HT1080 (cell line): ENCODE data around the gene ADAMTSL4. TPM values are rescaled to one million over a fixed set of nuclear protein-coding genes. Genes with fewer than 3 reads are reported as not detected.
"Not testable (repeated sequence)": the region's sequence is repeated elsewhere in the genome, so short reads cannot be mapped to it uniquely, and the experiment has no call there.

Source experiments
- DNase-seq: peaks from one replicate; pipeline ENCODE4 v3.0.0-alpha.2; 2015; ENCODE audit warnings: low read depth
- total RNA-seq: library from RNA; depleted of rRNA; stranded (reverse); fragments of >200 nt; shearing (Covaris generic); gene quantifications from 2 replicates; pipeline ENCODE4 v1.2.3, GENCODE V29; 2014

The ADAMTSL4 gene
- total RNA-seq, 1 experiment from 2014 or later, result 0.06 TPM

DNA sequence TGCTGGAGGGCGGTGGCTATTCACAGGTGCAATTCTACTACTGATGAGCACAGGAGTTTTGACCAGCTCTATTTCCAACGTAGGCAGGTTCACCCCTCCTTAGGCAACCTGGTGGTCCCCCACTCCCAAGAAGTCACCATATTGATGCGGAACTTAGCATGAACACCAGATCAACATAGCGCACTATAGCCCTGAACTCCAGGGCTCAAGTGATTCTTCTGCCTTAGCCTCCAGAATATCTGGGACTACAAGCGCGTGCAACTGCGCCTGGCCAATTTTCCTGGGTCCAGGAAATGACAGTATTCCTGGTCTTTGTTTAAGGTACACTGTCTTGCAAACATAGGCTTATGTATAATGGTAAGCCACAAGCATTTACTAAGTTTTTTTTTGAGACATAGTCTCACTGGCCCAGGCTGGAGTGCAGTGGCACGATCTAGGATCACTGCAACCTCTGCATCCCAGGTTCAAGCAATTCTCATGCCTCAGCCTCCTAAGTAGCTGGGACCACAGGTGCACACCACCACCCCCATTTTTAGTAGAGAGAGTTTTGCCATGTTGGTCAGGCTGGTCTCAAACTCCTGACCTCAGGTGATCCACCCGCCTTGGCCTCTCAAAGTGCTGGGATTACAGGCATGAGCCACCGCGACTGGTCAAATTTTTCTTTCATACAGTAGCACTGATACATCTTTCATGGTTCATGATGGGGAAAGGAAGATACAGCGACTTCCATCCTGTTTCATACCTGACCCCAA, 17.6 kb downstream of the ADAMTSL4 start:
- no peak for DNase-seq

DNA sequence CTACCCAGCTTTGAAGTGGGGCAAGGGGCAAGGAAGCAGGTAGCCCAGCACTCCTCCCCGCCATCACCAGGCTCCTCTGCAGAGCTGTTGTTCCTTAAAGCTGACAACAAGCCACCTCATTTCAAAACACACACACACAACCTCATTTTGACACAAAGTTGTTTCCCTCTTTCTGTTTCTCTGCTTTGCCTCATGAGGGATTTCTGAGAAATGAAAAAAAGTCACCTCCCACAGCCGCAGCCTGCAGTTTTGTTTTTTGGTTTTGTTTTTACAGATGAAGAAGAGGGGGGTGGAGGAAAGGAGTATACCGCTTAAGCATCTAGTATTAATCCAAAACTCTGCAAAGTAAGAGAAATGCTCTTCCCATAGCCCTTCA, 18.1 kb downstream of the ADAMTSL4 start:
- DNase-seq, result no peak

DNA sequence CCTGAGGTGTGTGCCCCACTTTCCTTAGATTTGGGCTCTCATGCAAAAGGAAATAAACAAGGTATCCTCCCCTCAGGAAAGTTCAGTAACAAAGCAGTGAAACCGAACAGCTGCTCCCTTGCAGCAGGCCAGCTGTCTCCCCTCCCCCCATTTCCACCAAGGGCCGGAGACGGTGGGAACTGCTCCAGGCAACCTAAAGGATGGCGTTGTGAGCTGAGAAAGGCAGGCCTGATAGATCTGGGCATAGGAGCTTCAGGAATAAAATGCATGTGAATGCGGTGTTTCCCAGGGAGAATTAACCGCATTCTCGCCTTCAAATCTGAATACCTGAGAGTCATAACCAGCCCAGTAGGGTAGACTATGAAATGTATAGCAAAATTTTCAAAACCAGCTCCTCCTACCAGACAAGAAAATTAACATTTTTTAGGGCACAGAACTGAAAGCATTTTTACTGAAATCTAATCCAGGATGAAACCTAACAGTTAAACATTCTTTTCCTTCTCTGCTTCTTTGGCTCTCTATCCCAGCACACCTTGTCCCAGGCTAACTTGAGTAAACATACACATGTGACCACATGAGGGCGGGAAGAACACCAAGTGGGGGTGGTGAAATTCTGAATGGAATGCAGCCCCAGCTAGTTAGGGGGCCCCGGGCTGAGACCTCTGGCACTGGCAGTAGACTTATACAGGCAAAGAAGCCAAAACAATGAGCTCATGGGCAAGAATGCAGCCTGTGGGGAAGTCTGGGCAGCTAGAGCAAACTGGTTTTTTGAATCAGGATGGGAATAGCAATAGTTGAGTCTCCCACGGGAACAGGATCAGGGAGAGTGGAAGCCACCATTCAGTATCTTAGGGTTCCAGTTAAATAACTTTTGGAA, 18.7 kb downstream of the ADAMTSL4 start:
- peak; percentile 94 for DNase-seq

DNA sequence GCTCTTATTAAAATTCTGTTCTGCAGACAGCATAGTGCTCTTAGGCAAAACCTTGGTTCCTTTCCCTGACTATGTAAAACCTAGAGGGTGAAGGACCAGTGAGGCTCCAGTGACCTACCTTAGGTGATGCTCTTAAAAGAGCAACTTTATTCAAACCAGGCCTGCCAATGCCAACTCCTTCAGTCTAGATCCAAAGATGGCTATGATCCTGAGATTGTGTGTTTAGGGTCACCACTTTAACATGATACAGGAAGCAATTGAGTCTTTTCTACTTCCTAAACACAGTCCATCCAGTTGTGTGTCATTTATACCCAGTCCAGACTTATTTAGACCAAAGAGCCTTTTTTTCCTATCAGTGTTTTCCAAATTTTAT, 19.4 kb downstream of the ADAMTSL4 start:
- DNase-seq, result no peak

DNA sequence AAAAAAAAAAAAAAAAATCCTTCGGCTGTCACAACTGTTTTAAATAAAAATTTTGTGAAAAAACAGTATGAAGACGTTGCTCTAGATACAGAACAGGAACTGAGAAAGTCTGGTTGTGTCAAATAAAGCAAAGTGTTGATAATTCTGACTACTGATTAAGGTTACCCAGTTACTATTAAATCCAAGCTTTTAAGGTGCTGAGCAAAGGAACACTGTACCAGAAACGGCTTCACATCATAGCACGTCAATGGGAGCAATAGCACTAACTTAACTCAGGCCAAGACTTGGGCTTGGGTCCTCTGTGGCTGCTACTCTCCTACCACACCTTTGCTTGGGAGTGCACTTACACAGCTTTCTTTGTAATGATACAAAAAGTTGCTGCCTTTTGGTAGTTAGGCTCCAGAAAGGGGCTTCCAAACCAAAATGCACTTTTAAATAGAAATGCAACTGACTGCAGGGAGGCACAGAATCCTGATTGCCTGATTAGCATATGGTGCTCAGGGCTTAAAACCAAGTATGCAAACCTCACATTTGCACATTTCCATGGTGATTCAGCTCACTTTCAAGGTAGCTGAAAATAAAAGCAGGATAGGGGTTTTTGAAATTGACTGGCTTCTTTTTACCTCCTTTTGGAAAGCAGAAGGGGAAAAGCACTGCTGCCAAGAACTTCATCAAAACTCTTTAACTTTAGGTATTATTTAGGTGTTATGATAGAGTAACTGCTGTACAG, 23.9 kb downstream of the ADAMTSL4 start:
- peak; percentile 45 for DNase-seq

DNA sequence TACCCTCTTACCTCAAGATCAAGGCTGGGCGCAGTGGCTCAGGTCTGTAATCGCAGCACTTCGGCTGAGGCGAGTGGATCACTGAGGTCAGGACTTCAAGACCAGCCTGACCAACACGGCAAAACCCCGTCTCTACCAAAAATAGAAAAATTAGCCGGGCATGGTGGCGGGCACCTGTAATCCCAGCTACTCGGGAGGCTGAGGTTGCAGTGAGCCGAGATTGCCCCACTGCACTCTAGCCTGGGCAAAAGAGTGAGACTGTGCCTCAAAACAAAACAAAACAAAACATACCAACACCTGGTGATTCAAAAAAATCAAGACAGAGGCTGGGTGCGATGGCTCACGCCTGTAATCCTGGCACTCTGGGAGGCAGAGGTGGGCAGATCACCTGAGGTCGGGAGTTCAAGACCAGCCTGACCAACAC, 24.5 kb downstream of the ADAMTSL4 start:
- DNase-seq, result not testable (repeated sequence)

DNA sequence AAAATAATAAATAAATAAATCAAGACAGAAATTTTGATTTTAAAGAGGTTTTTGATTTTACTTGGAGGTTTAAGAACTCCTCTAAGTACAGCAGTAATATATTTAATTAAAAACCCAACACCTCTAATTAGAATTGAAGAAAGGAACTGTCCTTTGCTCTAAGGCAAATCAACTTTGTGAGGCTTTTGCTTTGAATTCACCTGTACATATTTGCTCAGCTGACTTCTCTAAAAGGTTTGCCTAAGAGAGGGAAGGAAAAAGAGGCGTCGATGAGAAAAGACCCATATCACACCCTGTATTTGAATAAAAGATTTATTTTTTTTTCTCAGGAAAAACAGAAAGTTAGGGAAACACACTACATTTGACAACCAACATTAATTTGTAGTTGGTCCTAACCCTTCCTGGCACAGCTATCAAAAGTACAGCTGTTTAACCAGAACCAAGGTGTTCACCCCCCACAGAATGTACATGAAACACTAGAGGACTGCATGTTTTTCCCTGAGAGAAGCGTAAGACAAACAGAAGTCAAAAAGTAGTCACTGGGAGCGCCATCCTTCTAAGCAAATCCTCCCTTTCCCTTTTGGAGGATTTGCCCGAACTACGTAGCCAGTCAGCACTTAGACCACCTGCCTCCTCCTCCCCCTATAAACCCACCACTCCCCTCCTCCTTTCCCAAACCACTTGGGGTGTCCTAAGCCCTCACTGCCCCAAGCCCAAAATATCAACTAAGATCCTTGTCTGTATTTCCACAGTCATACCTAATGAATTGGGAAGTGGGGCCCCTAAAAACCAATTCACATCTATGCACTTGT, 25.3 kb downstream of the ADAMTSL4 start:
- DNase-seq, result no peak

DNA sequence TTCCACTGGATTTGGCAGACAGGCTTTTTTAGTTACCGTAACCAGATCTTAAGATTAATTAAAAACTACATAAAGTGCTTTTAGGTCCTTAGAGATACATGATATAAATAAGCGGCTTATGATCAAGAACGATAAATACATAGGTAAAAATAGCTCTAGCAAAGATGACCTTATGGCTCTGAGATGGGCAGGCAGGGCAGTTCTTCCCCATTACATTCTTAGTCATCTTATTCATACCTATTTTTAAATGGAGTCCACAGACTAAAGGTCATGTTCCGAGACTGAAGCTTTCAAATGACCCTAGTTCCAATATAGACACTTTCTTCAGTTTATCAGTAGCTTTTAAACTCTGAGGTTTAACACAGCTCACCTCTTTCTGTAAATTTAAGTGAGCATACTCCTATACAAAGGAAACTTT, 25.9 kb downstream of the ADAMTSL4 start:
- no peak for DNase-seq

DNA sequence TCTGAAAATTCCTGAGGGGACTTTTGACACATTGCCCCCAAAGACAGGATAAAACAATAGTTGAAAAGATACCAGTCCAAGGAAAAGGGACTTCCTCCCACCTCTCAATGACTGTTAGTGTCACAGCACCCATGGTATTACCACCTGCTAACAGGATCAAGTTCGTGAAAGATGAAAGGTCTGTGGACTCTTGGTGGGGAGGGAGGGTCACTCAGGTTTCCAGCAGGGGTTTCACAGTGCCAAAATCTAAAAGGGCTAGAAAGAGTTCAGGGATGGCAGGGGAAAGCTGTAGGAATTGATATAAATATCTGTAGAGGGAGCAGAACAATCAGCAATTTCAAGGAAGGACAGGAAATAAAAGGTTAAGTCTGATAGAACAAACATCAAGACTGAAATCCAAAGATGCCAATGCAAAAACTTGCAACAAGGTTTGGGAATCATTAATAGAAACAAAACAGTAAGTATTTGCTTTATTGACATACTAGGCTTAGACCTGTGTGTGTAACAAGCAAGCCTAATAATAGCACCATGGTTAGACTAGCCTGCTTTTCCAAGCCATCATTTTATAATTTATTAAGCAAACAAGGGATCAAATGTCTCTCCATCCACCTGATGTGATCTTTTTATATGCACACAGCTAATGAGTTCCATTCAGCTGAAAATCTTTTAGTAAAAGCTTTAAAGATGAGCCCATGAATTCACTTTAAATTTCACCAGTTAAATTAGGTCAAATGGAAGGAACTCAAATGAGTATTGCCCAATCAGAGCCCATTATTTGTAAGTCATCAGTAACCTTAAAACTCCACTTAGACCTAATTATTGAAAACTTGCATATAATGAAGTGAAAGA, 26.5 kb downstream of the ADAMTSL4 start:
- no peak for DNase-seq

DNA sequence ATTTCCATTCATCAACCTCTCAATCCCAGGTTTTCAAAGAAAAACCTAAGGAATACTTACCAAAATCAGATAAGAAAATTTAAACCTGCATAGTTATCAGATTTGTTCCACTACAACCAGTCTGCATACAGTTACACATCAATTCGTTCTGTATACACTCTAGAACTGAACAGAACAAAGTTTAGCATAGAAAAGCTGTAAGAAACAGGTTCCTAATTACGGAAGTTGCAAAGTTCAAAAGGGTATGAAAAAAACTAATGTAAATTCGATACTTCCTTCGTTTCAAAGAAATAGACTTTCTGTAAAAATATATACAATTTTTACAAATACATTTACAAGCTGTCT, 27.1 kb downstream of the ADAMTSL4 start:
- no peak for DNase-seq

DNA sequence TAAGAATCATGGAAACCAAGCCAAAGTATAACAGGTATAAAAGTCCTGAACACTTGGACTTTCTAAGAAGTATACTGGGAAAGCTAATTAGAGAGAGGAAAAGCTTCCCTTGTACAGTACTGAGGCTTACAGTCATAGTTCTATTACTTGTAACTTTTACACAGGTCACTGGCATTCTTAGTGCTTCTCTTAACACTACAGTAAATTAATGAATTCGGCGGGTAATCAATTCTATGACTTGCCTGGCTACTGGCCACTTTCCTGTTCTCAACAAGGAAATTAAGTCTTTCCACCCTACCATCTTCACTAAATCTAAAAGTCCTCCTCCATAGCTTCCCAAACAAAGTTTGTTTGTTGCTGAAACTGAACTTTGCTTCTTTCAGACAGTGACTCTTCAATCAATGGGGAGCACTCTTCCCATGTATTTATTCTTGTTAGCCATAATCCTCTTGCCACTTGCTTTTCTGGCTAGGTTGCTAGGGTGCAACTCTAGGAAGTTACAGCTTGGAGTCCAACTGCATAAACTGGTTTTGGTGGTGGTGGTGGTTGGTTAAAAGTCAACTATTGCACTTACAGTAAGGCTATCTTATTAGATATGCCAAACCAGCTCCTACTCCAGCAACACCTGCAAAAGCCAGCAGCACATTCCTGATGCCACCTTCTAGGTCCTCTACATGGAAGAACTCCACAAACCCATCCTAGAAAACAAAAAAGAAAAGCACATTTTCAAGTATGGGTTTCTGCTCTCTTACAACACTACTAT, 27.8 kb downstream of the ADAMTSL4 start:
- DNase-seq, result peak; percentile 42

DNA sequence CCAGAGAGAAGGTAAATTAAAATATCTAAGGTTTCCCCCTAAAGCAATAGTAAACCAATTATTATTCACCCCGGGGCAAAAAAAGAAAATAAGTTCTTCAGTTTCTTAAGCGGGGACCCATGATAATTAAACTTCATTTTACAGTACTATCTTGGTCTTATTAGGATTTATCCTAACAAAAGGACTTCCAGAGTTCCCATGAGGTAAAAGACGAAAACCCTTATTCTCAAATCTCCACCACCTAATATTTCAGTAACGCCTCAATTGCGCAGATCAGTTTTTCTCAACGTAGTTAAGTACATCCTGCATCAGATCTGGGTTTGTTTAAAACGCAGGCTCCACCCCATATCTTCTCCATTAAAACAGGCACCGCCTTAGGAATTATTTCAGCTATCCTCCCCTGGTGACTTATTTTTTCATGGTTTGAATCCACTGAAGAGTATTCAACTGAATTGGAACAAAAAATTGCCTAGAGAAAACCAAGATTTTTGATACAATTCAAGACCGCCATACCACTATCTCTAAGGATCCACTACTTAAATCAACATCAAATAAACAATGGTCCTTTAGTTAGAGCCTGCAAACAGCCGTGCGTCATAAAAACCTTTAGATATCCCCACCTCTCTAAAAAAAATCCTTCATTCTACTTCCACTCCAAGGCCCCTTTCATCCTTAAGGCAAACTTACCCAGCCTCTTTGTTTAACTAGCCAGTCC, 28.5 kb downstream of the ADAMTSL4 start:
- peak; percentile 48 for DNase-seq

DNA sequence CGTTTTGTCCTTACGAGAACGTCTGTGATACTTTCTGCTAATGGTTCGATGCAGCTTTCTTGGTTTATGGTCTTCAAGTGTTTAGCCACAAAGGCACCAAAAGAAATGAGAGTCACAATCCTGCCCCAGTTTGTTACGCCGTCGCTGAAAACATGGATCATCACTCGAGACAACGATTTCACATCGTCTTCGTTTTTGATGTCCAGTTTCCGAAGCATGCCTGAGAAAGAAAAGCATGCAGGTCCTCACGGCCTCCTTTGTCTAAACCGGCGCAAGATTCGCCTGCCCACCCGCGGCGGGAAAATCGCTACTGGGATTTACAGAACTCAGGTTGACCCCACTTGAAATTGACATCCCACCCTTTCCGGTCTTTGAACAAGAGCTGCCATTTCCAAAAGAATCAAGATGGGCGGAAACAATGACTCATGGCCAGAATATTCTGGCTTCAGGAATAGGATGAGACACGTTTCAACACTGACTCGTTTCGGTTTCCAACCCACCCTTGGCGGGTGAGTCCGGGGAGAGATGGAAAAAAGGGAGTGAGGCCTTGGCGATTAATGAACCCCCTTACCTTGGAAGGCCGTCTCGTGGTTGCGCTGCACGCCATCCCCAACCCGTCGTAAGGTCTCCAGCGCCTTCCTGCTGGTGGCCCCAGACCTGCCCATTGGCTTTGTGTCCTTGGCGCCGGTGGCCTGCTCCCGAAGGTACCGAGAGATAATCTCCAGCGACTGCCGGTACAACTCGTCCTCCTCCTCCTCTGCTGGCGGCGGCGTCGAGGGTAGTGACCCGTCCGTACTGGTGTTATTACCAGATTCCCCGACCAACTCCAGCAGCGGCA, 29.3 kb downstream of the ADAMTSL4 start:
- DNase-seq, result peak; percentile 91

DNA sequence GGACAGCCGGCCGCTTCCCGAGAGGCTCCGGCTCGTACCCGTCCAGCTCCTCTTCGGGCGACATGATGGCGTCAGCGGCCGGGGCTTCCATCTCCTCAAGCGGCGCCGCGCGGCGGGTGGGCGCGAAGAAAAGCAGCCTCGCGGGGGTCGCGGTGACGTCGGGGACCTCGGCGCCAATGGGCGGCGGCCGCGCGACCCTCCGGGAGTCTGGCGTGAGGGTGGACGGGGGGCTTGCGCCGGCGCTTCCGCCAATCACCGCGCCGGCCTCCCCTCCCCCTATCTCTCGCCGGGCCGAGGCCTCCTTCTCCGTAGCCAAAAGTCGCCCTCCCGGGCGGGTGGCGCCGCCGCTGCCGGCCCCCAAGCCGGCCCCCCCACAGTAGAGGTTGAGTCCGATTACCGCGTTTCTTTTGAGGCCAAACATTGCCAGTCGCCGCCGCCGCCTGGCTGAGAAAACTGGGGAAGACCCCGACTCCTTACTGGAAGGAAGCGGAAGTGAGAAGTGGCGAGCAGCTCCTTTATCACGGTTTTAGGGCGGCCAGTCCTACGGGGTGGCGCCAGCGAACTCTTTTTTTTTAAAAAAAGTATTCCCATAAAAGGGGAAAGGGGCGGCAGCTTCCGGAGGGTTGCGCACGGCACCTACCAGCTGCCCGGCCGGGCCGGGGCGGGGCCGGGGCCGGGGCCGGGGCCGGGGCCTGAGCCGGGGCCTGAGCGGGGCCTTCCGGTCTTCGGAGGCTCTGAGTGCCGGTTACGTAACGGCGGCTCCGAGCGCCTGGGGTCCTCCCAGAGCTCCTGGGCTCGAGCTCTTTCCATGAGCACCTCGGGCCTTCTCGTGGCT, 30.1 kb downstream of the ADAMTSL4 start, which contains the start of gene MCL1:
Gene MCL1 (minus strand): TSS at position 501 of the 835 bp plus-strand sequence. CDS start 80 bp downstream, at position 421.
- DNase-seq, result peak; percentile 97

DNA sequence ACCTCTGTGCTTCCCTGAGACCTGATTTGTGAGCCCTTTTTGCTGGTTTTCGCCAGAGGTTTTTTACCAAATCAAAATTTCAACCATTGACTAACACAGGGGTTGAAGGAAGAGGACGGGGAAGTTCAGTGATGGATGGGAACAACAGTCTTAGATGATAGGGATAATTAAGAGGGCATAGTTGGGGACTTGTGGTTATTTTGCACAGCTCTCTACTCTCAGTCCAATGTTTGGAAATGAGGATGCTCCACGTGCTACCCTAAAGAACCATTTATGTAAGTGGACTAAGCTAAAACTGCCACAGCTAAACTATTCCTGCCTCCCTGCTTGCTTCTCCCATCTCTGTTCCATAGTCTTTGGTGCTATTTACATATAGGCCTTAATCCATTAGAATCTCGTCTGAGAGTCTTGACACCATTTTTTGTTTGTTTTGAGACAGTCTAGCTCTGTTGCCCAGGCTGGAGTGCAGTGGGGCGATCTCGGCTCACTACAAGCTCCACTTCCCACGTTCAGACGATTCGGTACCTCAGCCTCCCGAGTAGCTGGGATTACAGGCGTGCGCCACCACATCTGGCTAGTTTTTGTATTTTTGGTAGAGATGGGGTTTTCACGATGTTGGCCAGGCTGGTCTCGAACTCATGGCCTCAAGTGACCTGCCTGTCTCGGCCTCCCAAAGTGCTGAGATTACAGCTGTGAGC, 30.9 kb downstream of the ADAMTSL4 start:
- no peak for DNase-seq

DNA sequence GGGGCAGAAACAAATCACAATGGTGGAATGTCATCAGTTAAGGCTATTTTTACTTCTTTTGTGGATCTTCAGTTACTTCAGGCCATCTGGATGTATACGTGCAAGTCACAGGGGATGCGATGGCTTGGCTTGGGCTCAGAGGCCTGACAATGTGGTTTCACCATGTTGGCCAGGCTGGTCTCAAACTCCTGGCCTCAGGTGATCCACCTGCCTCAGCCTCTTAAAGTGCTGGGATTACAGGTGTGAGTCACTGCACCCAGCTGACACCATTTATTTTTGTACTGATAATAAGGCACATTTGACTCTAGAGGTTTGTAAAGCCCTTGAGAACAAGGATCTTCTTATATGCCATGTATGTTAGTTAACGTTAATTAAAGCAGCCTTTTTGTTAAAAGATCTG, 31.8 kb downstream of the ADAMTSL4 start:
- DNase-seq, result not testable (repeated sequence)
